GM12878 (cell line): ENCODE results near the gene SPTLC2. TPM values are rescaled to one million over a fixed set of nuclear protein-coding genes. Genes with fewer than 3 reads are reported as not detected.

Source experiments
- ATAC-seq: fragments of 200-7000 bp; cut with Tn5 transposase; 3 replicates; pipeline ENCODE4 v1.9.1; 2020; ENCODE audit warnings: mild to moderate bottlenecking, moderate library complexity
- BruUV-seq: library from RNA; stranded (reverse); fragments of 400-500 nt; replicated peaks from 2 replicates; lab custom pipeline; 2021; lab: Mats Ljungman, UMichigan
- CTCF ChIA-PET: fragments of 300-600 bp; sonication (Branson Sonifier 250); formaldehyde crosslinking; extraction: SDS; loops from one replicate; lab custom pipeline; 2021; ENCODE audit warnings: inconsistent platforms; lab: Yijun Ruan, JAX
- POLR2A ChIA-PET: fragments of 350-600 bp; formaldehyde crosslinking; extraction: SDS; loops from one replicate; lab custom pipeline; 2021; ENCODE audit warnings: inconsistent platforms; lab: Charles Lee
- RAD21 ChIA-PET: fragments of 300-600 bp; sonication (Branson Sonifier 250); formaldehyde crosslinking; loops from one replicate; lab custom pipeline; 2023; ENCODE audit warnings: antibody characterized with exemption; ENCODE audit not compliant: unreplicated experiment; lab: Charles Lee
- SMC1A ChIA-PET: fragments of 300-600 bp; sonication (Branson Sonifier 250); formaldehyde crosslinking; loops from one replicate; lab custom pipeline; 2023; ENCODE audit not compliant: unreplicated experiment, uncharacterized antibody; lab: Charles Lee
- DNase-seq: peaks from one replicate; pipeline ENCODE4 v3.0.0-alpha.2; 2011; ENCODE audit warnings: low read depth, low spot score
- FAIRE-seq: peaks from 3 replicates; lab custom pipeline; 2011; peaks lifted over from hg19 to GRCh38; lab: Jason Lieb, UNC
- H2AFZ ChIP-seq: 2 replicates; pipeline ENCODE4 v1.6.0; 2011; ENCODE audit warnings: low read depth, low read length, control low read depth; ENCODE audit not compliant: control insufficient read depth
- H3K27ac ChIP-seq: 2 replicates; pipeline ENCODE4 v1.5.1; 2011; ENCODE audit warnings: control low read depth; ENCODE audit not compliant: control insufficient read depth, insufficient read depth
- H3K27me3 ChIP-seq, 2 experiments: replicated peaks in 1 of 2; 2 replicates each; pipeline versions ENCODE4 v1.6.0 to v1.6.1; 2011; ENCODE audit warnings: low read length in 1 of 2; ENCODE audit not compliant: control insufficient read depth in 2 of 2, insufficient read depth in 2 of 2
- H3K36me3 ChIP-seq, 2 experiments: 2 replicates each; pipeline ENCODE4 v1.5.1; 2011; ENCODE audit warnings: low read length in 1 of 2; ENCODE audit not compliant: control insufficient read depth in 2 of 2, insufficient read depth in 2 of 2
- H3K4me1 ChIP-seq: 2 replicates; pipeline ENCODE4 v1.6.1; 2011; ENCODE audit warnings: mild to moderate bottlenecking, low read length, moderate library complexity, mixed read lengths; ENCODE audit not compliant: control insufficient read depth, insufficient read depth
- H3K4me2 ChIP-seq: 2 replicates; pipeline ENCODE4 v1.6.0; 2011; ENCODE audit warnings: control low read depth; ENCODE audit not compliant: control insufficient read depth, insufficient read depth
- H3K4me3 ChIP-seq: fragments of 200-600 bp; sonication (generic); 2 replicates; pipeline ENCODE4 v1.5.1; 2016
- H3K79me2 ChIP-seq: 2 replicates; pipeline ENCODE4 v1.6.0; 2011; ENCODE audit warnings: low read length; ENCODE audit not compliant: control insufficient read depth, insufficient read depth
- H3K9ac ChIP-seq: 2 replicates; pipeline ENCODE4 v1.8.0; 2011; ENCODE audit warnings: low read length, control low read depth, mixed read lengths; ENCODE audit not compliant: control insufficient read depth, insufficient read depth
- H3K9me3 ChIP-seq: replicated peaks from 3 replicates; pipeline ENCODE4 v1.5.1; 2011; ENCODE audit warnings: mild to moderate bottlenecking, low read length; ENCODE audit not compliant: control insufficient read depth, insufficient read depth
- H4K20me1 ChIP-seq: 2 replicates; pipeline ENCODE4 v1.6.0; 2011; ENCODE audit not compliant: control insufficient read depth, insufficient read depth
- BCL11A ChIP-seq: IDR thresholded peaks from 2 replicates; pipeline ENCODE4 v1.6.1; 2011; ENCODE audit warnings: low read depth, low read length
- E4F1 ChIP-seq: fragments of 450-650 bp; IDR thresholded peaks from 2 replicates; pipeline ENCODE4 v1.6.1; 2018; ENCODE audit warnings: borderline replicate concordance, mild to moderate bottlenecking; ENCODE audit not compliant: partially characterized antibody
- HDAC6 ChIP-seq: fragments of 200-600 bp; sonication (generic); IDR thresholded peaks from one replicate; pipeline ENCODE4 v1.8.0; 2017; ENCODE audit warnings: antibody characterized with exemption; ENCODE audit not compliant: unreplicated experiment
- IRF4 ChIP-seq: IDR thresholded peaks from 2 replicates; pipeline ENCODE4 v1.6.1; 2011; ENCODE audit warnings: low read depth, low read length
- KAT2A ChIP-seq: conservative IDR thresholded peaks from 2 replicates; pipeline ENCODE4 v1.6.1; 2011; ENCODE audit warnings: low read depth, low read length; ENCODE audit not compliant: control insufficient read depth
- MLLT1 ChIP-seq: fragments of 450-650 bp; IDR thresholded peaks from 2 replicates; pipeline ENCODE4 v1.6.1; 2016; ENCODE audit warnings: mild to moderate bottlenecking
- MTA2 ChIP-seq: fragments of 450-650 bp; IDR thresholded peaks from 2 replicates; pipeline ENCODE4 v1.6.1; 2016; ENCODE audit warnings: low read depth, mild to moderate bottlenecking, moderate library complexity
- NBN ChIP-seq: fragments of 450-650 bp; IDR thresholded peaks from 2 replicates; pipeline ENCODE4 v1.6.1; 2016
- NKRF ChIP-seq: fragments of 450-650 bp; conservative IDR thresholded peaks from 2 replicates; pipeline ENCODE4 v1.6.1; 2017; ENCODE audit warnings: mild to moderate bottlenecking, moderate library complexity
- RUNX3 ChIP-seq: IDR thresholded peaks from 2 replicates; pipeline ENCODE4 v1.6.1; 2012; ENCODE audit warnings: low read length, inconsistent platforms
- STAT1 ChIP-seq: fragments of 450-650 bp; conservative IDR thresholded peaks from 2 replicates; pipeline ENCODE4 v1.6.1; 2014; ENCODE audit warnings: antibody characterized with exemption, mild to moderate bottlenecking
- USF2 ChIP-seq: IDR thresholded peaks from 2 replicates; pipeline ENCODE4 v1.6.1; 2011; ENCODE audit warnings: low read depth, low read length, improper control_type of control experiment, borderline replicate concordance
- ZSCAN29 ChIP-seq: fragments of 450-650 bp; IDR thresholded peaks from 2 replicates; pipeline ENCODE4 v1.6.1; 2017; ENCODE audit warnings: mild to moderate bottlenecking, moderate library complexity
- WGBS: methylation state at CpG from one replicate; pipeline ENCODE4 v1.1.6; 2016; ENCODE audit warnings: low lambda C conversion rate; ENCODE audit not compliant: insufficient replicate concordance, insufficient coverage; ENCODE audit errors: missing lambda C conversion rate; 5-methylcytosine and 5-hydroxymethylcytosine counted together
- in situ Hi-C: fragments of 300-500 bp; cut with MboI; formaldehyde crosslinking; loops from 9 replicates; pipeline ENCODE4 v1.14.3; 2018; ENCODE audit warnings: mixed read lengths
- intact Hi-C: fragments of 100-400 bp; cut with micrococcal nuclease; formaldehyde crosslinking; loops from one replicate; pipeline ENCODE4 v1.14.2; 2022; ENCODE audit not compliant: unreplicated experiment
- polyA plus RNA-seq, 11 experiments: library from polyadenylated mRNA; depleted of rRNA in 4 of 11; unstranded in 6 of 11; stranded (reverse) in 5 of 11; fragments of >200 nt; fragmentation: Nextera tagmentation in 4 of 11; fragmentation: Illumina TruSeq in 1 of 11; extraction: Ambion mirVana in 4 of 11; extraction: Trizol in 1 of 11; gene quantifications; 1 replicate in 1 of 11; 2 replicates in 10 of 11; pipeline versions ENCODE4 v1.2.1 to v1.2.3, GENCODE V29; 2011 to 2016; ENCODE audit warnings: inconsistent platforms in 2 of 11, missing spikeins in 2 of 11, low read depth in 1 of 11
- total RNA-seq, 4 experiments: library from RNA; depleted of rRNA in 3 of 4; stranded (reverse); fragments of >200 nt in 3 of 4; fragmentation: Illumina TruSeq in 1 of 4; extraction: Trizol in 1 of 4; gene quantifications; 2 replicates each; pipeline versions ENCODE4 v1.2.1 to v1.2.3, GENCODE V29; 2013 to 2021

SPTLC2 gene
- total and polyA plus RNA-seq, 10 of the 15 experiments (the other 5 are each of a cell fraction or from before 2014, with no cell fraction given): 6.9 to 35.1 (median 19.7) TPM

- TF ChIP-seq MLLT1 (no peak), MTA2 (no peak), BCL11A (no peak), NBN (no peak)
These were observed 111.4 kb downstream of the SPTLC2 start (continued) for GRCh38 chr14:77505031-77505430.

- SMC1A ChIA-PET: interaction anchor here (0.6 kb wide), 1 partner anchor 1281 kb away, joined by 3 read pairs; no protein-coding TSS in a partner anchor
- WGBS: 94% methylated on average over 5 of the region's 5 CpGs
- Histone ChIP-seq H3K79me2 (no peaks in the 10 kb centered on the region), H3K9ac (no peak overlapping the region), H3K9me3 (no peaks in the 10 kb centered on the region; the same call in 2 of the 3 replicates), H3K36me3 (no peaks in the 10 kb centered on the region), H3K4me3 (no peak overlapping the region), H3K27me3 (peaks cover 1 to 5% of the 10 kb centered on the region in 2 experiments; a peak in 3 of 4 replicates), H4K20me1 (no peaks in the 10 kb centered on the region), H3K4me1 (peaks cover 8% of the 10 kb centered on the region), H3K4me2 (no peak overlapping the region), H3K27ac (no peak overlapping the region), H2AFZ (no peak overlapping the region)
- ATAC-seq (no peak), FAIRE-seq (no peak), DNase-seq (no peak)
- in situ Hi-C loops (no loop called here), intact Hi-C loops (no loop called here)
- BruUV-seq: no TSS peak
- TF ChIP-seq IRF4 (no peak), E4F1 (no peak), ZSCAN29 (no peak), STAT1 (no peak), HDAC6 (no peak), NKRF (no peak), USF2 (no peak), RUNX3 (no peak), KAT2A (no peak)
- POLR2A ChIA-PET: no interaction called here
- CTCF ChIA-PET: no interaction called here
- RAD21 ChIA-PET: no interaction called here
These were observed 113.3 kb downstream of the SPTLC2 start for GRCh38 chr14:77503138-77503537.
